Stimulated activated CD8-positive, alpha-beta memory T cell treated with anti-CD3 and anti-CD28 coated beads, Interleukin-4, amount 100 ng/mL, for 4 hours (primary cell): ENCODE measurements around the gene ZCCHC3.
"Not testable (repeated sequence)": the region's sequence is repeated elsewhere in the genome, so short reads cannot be mapped to it uniquely, and the experiment has no call there.

Experiments used
- DNase-seq, 2 donors: peaks; one replicate each; pipeline ENCODE4 v3.0.0-alpha.2; 2020; ENCODE audit warnings: low read depth in 2 of 2, low spot score in 1 of 2

ZCCHC3 gene, protein sequence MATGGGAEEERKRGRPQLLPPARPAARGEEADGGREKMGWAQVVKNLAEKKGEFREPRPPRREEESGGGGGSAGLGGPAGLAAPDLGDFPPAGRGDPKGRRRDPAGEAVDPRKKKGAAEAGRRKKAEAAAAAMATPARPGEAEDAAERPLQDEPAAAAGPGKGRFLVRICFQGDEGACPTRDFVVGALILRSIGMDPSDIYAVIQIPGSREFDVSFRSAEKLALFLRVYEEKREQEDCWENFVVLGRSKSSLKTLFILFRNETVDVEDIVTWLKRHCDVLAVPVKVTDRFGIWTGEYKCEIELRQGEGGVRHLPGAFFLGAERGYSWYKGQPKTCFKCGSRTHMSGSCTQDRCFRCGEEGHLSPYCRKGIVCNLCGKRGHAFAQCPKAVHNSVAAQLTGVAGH

DNA sequence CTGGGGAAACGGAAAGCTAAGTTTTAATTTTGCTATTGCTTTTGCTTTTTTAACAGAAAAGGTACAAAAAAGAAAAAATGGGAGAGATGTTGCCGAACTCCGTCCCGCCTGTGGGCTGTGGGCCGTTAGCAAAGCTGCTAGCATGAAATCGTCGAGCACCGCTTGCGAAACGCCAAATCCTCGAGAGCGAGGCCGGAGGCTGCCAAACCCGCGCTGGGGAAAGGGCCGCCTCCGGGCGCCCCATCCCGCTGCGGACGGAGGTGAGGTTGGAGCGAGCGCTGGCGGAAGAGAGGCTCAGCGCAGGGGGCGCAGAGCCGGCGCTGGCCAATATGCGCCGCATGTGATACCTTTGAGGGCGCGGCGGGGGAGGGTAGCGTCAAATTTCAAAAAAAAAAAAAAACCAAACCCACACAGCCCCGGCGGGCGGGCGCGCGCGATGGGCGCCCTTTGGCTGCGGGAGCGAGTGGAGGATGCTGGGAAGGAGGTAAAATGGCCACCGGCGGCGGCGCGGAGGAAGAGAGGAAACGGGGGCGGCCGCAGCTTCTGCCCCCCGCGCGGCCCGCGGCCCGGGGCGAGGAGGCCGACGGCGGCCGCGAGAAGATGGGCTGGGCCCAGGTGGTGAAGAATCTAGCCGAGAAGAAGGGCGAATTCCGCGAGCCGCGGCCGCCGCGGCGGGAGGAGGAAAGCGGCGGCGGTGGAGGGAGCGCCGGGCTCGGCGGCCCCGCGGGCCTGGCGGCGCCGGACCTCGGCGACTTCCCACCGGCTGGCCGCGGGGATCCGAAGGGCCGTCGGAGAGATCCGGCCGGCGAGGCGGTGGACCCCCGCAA lies at the start of gene ZCCHC3:
TSS of gene ZCCHC3 (plus strand) at position 473 of the 827 bp plus-strand sequence. CDS start at position 490, 17 bp downstream.
- DNase-seq: peak; percentile 60 to 74

DNA sequence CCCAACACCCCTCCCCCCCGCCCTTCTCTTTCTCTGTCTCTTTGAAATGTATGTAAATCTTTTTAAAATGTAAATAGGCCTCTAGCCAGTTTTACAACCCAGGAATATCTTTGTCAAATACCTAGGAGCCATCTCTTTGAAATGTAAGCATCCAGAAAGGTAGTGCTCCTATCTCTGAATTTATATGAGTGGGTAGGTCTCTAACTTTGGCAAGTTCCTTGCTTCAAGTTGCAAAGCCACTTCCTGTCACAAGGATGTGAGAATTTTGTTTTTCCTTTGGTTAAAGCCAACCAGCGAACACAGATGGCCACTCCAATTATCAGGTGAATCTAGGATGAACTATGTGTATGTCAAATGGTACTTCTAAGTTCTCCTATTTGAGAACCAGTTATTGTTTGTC lies 46.0 kb upstream of the ZCCHC3 start:
- DNase-seq: no peak

DNA sequence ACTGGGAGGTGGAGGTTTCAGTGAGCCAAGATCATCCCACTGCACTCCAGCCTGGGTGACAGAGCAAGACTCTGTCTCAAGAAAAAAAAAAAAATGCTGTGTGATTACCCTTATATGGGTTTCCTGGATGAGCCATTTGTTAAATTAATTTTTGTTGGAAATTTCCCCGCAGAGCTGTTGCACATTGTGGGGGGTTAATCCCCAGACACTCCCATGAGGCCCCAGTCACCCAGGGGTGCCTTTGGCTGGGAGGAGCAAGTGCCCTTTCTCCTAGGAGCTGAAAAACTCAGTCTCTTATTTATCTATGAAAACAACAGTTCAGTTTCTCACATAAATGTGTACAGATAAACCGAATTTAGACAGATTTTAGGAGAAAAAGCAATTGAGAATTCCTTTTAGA lies 44.6 kb upstream of the ZCCHC3 start:
- no peak for DNase-seq

DNA sequence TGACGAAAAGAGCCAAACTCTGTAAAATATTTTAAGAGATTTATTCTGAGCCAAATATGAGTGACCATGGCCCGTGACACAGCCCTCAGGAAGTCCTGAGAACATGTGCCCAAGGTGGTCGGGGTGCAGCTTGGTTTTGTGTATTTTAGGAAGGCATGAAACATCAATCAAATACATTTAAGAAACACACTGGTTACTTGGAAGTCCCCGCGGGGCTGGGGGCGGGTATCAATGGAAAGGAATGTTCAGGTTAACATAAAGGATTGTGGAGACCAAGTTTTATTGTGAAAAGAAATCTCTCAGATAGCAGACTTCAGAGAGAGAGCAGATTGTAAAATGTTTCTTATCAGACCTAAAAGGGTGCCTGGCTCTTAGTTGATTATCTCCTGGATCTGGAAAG lies 43.9 kb upstream of the ZCCHC3 start:
- not testable (repeated sequence) for DNase-seq

- no peak for DNase-seq
Measured at GRCh38 chr20:257419-257818, 40.0 kb upstream of the ZCCHC3 start, which contains the start of gene DEFB132. Gene DEFB132, plus strand, starts transcription at chr20:257724. Its CDS starts 55 bp downstream, at chr20:257779.

DNA sequence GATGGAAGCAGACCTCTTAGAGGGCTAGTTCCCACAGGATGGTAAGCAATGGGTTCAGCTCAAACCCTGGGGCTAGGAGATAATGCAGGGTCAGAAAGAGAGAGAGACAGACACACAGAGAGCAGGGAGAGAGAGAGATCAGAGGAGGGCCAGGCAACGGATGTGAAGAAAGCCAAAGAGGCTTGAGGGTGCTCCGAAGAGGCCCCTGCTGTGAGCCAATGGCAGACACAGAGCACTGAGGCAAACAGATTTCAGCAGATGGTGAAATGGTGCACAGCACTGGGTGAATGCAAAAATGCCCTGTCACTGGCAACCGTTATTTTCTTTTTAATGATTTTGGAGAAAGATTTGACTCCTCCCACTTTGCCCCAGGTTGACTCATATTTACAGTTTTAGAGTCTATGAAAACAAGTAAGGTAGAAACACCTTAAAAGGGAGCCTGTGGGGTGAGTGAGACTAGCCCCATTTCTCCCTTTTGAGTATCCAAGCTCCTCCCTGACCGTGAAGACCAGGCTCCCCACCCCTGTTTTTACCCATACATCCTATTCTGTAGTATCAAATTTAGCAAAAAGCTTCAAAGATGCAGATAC lies 39.0 kb upstream of the ZCCHC3 start:
- DNase-seq: no peak

GRCh38 chr20:258963-259362 lies 38.4 kb upstream of the ZCCHC3 start:
- no peak for DNase-seq

- DNase-seq: no peak
Measured at GRCh38 chr20:259981-260380, 37.4 kb upstream of the ZCCHC3 start.

GRCh38 chr20:263701-264100 lies 33.7 kb upstream of the ZCCHC3 start:
- DNase-seq: no peak

GRCh38 chr20:266596-267562 lies 30.5 kb upstream of the ZCCHC3 start:
- DNase-seq: peak; percentile 73 to 89

DNA sequence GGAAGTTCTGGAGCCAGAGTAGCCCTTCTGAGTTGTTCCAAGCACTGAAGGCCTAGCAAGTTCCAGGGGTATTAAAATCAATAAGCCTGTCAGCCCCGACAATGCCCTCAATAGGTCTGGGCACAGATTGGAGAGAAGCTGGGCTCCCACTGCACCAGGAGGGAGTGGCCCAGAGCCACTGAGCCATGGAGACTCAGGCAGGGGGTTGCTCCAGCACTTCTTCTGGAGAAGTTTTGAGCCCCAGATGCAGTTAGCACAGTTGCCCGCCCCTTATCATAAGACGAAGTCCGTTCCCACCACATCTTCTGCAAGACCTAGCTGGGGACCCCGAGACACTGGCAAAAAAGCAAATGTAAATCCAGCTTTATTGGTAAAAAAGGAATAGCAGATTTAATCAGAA lies 26.9 kb upstream of the ZCCHC3 start:
- no peak for DNase-seq

DNA sequence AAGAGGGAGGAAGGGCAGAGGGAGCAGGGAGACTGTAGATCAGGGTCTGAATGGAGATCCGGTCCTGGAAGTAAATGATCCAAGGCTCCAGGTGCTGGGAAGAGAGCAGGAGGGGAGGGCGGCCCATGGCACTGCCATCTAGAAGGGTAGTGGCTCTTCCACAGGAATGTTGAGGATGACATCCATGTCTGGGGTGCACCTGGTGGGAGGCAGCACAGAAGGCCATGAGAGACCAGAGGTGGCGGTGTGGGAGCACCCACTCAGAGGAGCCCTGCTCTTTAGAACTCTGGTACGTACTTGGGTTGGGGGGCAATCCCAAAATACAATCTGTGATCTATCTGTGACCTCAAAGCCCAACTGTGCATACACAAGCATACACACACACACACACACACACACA lies 26.3 kb upstream of the ZCCHC3 start:
- no peak for DNase-seq

- DNase-seq: no peak
Measured at GRCh38 chr20:271528-271927, 25.8 kb upstream of the ZCCHC3 start.

- no peak for DNase-seq
Measured at GRCh38 chr20:272718-273117, 24.7 kb upstream of the ZCCHC3 start.

DNA sequence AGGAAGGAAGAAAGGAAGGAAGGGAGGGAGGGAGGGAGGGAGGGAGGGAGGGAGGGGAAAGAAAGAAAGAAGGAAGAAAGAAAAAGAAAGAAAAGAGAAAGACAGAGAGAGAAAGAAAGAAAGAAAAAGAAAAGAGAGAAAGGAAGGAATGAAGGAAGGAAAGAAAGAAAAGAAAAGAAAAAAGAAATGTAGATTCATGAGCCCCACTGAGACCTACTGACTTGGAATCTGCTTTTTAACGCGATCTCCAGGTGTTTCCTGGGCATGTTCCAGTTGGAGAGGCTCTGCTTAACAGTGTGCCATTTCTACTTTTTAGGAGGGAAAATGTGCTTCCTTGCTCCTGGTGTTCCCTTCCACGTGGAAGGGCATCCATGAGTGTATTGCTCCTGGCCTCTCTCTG lies 23.5 kb upstream of the ZCCHC3 start:
- DNase-seq: no peak

DNA sequence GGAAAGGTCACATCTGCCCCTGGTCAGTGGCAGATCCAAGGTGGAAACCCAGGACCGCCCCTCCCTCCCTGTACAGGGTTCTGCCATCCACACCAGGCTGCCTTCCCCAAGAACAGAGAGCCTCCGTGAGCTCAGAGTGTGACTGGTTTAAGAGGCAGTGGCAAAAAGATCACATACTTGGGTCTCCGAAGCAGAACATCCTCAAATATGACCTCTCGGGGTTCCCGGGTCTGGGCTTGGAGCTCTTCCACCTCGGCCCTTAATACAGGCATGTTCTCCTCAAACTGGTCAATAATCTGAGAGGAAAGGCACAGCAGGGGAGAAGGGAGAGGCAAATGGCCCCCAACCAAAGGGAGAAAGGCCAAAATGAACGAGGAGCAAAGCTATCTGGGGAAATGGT lies 21.6 kb upstream of the ZCCHC3 start:
- no peak for DNase-seq

GRCh38 chr20:276620-277495 lies 20.5 kb upstream of the ZCCHC3 start:
- no peak for DNase-seq

- DNase-seq: no peak
Measured at GRCh38 chr20:277496-277781, 19.9 kb upstream of the ZCCHC3 start.

- no peak for DNase-seq
Measured at GRCh38 chr20:278181-278580, 19.2 kb upstream of the ZCCHC3 start.
